KG1 (cell line): ENCODE measurements around the gene GEN1.

Experiments used
- DNase-seq: peaks from one replicate; lab custom pipeline; 2025; lab: John Stamatoyannopoulos, UW

Gene GEN1

GRCh38 chr2:17753803-17754663 is at the start of gene GEN1, which contains the start of gene SMC6:
Gene GEN1, plus strand, starts transcription at chr2:17754138. Its CDS starts 5,806 bp downstream, at chr2:17759944.
Gene SMC6, minus strand, starts transcription at chr2:17753810. Its CDS starts 7,864 bp downstream, at chr2:17745946.
- peak; percentile 94 for DNase-seq

DNA sequence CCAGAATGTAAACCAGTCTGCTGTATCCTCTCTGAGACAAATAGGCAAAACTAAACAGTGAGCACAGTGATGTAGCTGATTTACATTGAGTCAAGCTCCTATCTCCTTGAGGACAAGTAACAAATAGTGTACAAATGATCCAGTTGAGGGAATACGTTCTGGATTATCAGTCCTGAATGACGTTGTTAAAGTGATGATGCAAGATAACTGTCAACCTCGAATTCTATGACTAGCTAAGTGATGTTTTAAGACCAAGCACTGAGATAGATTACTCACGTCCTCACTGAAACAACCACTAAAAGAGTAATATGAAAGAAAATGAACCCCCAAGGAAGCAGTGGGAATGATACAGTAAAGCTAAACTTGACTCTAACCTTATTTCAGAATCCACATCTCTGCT is 47.1 kb upstream of the GEN1 start:
- DNase-seq = no peak

DNA sequence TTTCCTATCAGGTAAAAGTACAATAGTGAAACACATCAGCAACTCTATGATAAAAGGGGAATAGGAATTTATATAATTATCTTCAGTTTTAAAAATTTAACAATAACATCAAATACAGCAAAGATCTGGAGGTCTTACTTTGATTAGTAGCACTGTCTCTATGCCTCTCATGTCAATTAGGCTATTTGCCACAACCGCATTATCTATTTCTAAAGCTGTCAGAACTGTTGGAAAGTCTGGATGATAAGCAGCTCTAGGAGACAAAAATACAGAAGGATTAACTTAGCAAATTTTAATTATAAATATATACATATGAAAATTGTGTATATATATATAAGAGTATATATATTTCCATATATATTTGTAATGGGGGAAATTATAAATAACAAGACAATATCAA is 45.4 kb upstream of the GEN1 start:
- DNase-seq = no peak

GRCh38 chr2:17709897-17710296 is 44.0 kb upstream of the GEN1 start:
- no peak for DNase-seq

DNA sequence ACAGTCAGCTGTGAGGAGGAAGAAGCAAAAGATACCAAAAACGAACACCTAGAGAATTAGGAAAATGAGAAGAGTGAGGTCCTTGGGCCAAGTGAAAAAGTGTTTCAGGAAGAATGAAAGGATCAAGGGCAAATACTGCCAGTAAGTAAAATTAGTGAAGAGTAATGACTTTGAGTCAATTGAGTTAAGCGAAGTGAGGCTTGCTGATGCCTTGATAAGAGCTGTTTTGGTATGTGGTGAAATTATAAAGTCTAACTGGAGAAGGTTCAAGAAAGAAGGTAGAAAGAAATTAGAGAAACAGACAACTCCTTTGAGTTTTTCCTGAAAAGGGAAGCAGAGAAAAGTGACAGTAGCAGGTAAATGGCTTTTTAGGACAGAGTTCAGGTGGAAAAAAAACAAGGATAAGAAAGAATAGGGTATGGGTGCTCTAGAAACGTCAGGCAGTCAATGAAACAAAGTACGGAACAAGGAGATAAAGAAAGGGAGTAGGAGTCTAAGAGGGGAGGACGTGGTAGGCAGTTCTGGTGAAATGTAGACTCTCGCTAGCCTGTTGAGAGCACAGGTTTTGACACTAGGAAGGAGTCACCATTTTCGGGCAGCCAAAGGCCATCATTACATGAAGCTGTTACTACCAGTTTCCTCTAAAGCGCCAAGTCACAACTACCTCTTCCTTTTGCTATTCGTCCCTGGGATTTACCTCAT is 43.2 kb upstream of the GEN1 start:
- no peak for DNase-seq

- DNase-seq = no peak
Measured at GRCh38 chr2:17713291-17713690, 40.6 kb upstream of the GEN1 start.

DNA sequence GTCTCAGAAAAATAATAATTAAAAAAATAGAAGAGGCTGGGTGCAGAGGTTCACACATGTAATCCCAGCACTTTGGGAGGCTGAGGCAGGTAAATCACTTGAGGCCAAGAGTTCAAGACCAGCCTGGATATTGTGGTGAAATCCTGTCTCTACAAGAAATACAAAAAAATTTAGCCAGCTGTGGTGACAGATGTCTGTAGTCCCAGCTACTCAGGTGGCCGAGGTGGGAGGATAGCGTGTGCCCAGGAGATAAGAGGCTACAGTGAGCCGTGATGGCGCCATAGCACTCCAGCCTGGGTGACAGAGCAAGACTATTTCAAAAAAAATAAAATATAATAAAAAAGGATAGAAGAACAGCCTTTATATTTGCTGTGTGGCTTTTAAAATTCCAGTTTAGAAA is 36.3 kb upstream of the GEN1 start:
- DNase-seq = no peak

DNA sequence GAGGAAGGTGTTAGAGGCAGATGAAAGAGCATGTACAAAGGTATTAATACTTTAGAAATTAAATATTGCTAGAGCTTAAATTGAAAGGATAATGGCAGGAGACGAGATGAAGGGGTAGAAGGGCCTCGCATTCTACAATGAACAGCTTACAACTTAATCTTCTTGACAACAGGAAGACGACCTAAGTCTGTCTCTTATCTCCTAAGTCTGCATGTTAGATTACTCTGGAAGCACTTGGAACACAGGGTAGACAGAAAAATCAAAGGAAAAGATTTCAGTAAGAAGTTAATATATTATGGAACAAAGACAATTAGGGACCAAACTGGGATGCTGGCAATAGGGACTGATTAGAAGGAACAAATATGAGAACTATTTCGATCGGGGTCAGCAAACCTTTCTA is 35.2 kb upstream of the GEN1 start:
- no peak for DNase-seq

GRCh38 chr2:17719562-17720371 is 34.2 kb upstream of the GEN1 start:
- DNase-seq = no peak

DNA sequence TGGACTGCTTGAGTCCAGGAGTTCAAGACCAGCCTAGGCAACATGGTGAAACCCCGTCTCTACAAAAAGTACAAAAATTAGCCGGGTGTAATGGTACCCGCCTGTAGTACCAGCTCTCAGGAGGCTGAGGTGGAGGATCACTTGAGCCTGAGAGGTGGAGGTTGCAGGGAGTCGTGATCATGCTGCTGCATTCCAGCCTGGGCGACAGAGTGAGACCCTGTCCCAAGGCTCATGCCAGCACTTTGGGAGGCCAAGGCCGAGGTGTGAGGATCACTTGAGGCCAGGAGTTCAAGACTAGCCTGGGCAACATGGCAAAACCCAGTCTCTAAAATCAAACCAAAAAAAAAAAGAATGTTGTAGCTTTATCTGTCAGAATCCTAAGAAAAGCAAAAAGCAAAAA is 25.7 kb upstream of the GEN1 start:
- DNase-seq = no peak

DNA sequence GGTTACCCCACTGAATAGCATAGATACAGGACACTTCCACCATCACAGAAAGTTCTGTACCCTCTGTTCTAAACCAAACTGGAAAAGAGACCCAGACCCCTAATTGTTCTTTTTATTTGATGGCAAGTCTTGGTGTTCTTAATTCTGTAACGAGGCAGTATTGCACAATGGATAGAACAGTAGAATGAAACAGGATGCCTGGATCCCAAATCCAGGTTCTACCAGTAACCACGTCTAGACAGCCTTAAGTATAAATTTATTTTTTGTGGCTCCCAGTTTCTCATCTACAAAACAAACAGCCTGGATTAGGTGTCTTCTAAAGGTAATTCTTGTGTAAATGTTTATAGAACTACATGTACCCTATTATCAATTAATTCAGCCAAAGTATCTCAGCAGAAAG is 24.1 kb upstream of the GEN1 start:
- DNase-seq = no peak

- no peak for DNase-seq
Measured at GRCh38 chr2:17733599-17733998, 20.3 kb upstream of the GEN1 start.

DNA sequence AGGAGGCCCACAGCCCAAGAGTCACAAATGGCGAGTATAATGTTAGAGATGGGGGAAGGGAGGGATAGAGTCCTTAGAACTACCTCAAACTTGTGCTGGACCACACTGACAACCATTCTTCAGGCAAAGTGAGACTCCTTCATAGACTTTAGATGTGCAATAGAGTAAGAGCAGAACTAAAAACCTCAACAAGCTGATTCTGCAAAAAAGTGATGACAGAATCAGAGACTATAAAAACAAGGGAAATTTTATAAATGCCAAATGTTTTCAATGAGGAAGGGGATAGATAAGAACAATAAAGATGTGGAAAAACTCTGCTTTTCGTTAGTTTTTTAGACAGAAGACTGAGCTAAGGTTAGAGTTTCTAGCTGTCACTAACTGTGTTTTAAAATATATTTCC is 18.1 kb upstream of the GEN1 start:
- DNase-seq = no peak

DNA sequence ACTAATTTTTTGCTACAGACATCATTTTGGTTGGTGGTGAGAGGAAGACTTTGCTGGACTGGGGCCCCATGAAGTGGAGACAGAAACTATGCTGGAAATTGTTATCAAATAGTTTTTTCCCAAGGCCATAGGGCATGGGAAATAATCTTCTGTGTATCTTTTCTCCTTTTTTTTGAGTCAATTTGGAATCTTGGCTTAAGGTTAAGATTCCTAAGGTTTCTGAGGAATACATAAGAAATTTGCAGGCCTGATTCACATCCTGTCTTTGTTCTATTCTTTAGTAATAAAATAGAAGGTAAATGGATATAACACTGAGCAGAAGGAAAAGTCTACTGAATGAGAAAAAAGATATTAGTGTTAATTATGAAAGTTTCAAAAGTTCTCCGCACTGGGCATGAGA is 16.9 kb upstream of the GEN1 start:
- DNase-seq = no peak

DNA sequence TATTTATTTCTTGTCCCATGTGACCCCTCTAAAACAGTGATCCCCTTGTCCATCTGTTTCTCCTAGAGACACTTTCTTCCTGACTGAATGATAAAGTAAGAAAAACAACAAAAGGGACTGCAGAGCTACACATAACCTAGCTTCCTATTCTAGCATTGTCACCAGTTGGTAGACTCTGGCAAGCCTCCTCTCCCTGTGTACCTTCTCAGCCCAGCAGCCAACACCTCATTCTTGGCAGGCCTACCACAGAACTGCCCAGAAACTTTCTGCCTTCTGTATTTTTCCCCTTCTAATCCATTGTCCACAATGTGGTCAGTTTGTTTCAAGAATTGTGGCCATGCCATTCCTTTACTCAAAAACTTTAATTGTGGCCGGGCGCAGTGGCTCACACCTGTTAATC is 13.7 kb upstream of the GEN1 start:
- DNase-seq = no peak

DNA sequence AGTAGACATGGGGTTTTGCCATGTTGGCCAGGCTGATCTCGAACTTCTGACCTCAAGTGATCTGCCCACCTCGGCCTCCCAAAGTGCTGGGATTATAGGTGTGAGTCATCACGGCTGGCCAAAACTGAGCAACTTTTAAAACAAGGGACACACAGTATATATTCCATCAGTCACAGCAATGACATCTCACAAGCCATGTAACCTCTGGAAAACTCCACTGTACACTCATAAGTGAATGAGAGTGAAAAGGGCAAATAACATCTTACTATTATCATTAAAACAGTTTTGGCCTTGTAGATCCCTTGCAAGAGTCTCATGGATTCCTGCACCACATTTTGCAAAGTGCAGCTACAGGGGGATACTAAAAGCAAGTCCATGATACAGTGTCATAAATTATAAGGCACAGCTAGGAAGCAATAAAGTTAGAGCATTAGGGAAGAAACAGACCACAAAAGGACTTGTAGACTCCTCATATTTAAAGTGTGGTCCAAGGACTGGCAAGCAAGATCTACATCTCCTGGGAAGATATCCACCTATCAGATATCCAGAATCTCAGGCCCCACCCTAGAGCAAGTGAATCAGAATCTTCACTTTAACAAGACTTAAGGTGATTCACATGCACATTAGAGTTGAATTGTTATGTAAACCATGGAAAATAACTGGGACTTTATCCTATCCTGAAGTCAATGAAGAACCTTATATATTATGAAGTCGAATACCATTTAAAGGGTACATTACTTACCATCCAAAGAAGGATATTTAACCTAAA is 6.1 kb upstream of the GEN1 start:
- no peak for DNase-seq

GRCh38 chr2:17748745-17749144 is 5.2 kb upstream of the GEN1 start:
- DNase-seq = no peak

- no peak for DNase-seq
Measured at GRCh38 chr2:17749753-17750438, 4.0 kb upstream of the GEN1 start.

DNA sequence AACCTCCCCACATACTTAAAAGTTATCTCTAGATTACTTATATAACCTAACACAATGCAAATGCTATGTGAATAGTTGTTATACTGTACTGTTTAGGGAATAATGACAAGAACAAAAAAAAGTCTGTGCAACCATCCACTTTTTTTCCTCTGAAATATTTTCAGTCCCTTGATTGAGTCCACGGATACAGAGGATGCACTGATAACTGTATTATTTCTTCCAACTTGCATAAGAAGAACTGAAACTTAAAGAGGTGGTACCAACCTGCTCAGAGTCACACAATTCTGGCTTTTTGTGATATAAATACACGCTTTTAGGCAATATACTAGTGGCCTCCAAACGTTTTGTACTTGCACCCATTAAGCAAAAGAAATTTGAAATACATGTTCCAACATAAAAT is 1.7 kb upstream of the GEN1 start:
- DNase-seq = no peak

GRCh38 chr2:17752892-17753802 is 791 bp upstream of the GEN1 start:
- no peak for DNase-seq
